Chondrocyte (in vitro differentiated cells): ENCODE data around the gene NCOA3. TPM values are rescaled to one million over a fixed set of nuclear protein-coding genes. Genes with fewer than 3 reads are reported as not detected.

Experiments
- DNase-seq: peaks from one replicate; pipeline ENCODE4 v3.0.0; 2021; ENCODE audit warnings: mixed read lengths, low spot score
- H3K27ac Mint-ChIP-seq: one replicate; pipeline ENCODE4 v1.8.0; 2021; ENCODE audit warnings: mild to moderate bottlenecking, moderate library complexity, mixed read lengths; ENCODE audit not compliant: unreplicated experiment
- H3K27me3 Mint-ChIP-seq: 2 replicates; pipeline ENCODE4 v1.8.0; 2021; ENCODE audit warnings: low read depth, mixed read lengths
- H3K36me3 Mint-ChIP-seq: 2 replicates; pipeline ENCODE4 v1.8.0; 2021; ENCODE audit warnings: low read depth, mixed read lengths
- H3K4me1 Mint-ChIP-seq: 2 replicates; pipeline ENCODE4 v1.8.0; 2021; ENCODE audit warnings: low read depth, mild to moderate bottlenecking, mixed read lengths
- H3K4me3 Mint-ChIP-seq: one replicate; pipeline ENCODE4 v1.8.0; 2021; ENCODE audit warnings: mild to moderate bottlenecking, moderate library complexity, mixed read lengths; ENCODE audit not compliant: unreplicated experiment
- H3K9me3 Mint-ChIP-seq: 2 replicates; pipeline ENCODE4 v1.8.0; 2021; ENCODE audit warnings: low read depth, mixed read lengths
- total RNA-seq: library from RNA; stranded (reverse); gene quantifications from 3 replicates; pipeline ENCODE4 v1.2.1, GENCODE V29; 2021
- TF ChIP-seq, protein P1 (sequence below): fragments of 200-600 bp; sonication (generic); IDR thresholded peaks from 2 replicates; pipeline ENCODE4 v1.5.0; 2021; ENCODE audit warnings: antibody characterized with exemption, mild to moderate bottlenecking, moderate library complexity

The NCOA3 gene
- total RNA-seq, 1 donor from 2014 or later = 45.2 TPM

- Mint-ChIP-seq H3K9me3 (no peaks in the 10 kb centered on the region), H3K27me3 (no peaks in the 10 kb centered on the region), H3K27ac (no peak overlapping the region), H3K4me3 (no peak overlapping the region), H3K36me3 (no peaks in the 10 kb centered on the region), H3K4me1 (peaks cover 32% of the 10 kb centered on the region)
- TF ChIP-seq, protein P1, sequence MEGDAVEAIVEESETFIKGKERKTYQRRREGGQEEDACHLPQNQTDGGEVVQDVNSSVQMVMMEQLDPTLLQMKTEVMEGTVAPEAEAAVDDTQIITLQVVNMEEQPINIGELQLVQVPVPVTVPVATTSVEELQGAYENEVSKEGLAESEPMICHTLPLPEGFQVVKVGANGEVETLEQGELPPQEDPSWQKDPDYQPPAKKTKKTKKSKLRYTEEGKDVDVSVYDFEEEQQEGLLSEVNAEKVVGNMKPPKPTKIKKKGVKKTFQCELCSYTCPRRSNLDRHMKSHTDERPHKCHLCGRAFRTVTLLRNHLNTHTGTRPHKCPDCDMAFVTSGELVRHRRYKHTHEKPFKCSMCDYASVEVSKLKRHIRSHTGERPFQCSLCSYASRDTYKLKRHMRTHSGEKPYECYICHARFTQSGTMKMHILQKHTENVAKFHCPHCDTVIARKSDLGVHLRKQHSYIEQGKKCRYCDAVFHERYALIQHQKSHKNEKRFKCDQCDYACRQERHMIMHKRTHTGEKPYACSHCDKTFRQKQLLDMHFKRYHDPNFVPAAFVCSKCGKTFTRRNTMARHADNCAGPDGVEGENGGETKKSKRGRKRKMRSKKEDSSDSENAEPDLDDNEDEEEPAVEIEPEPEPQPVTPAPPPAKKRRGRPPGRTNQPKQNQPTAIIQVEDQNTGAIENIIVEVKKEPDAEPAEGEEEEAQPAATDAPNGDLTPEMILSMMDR = no peak
- no peak for DNase-seq
These were observed 34.8 kb upstream of the NCOA3 start for GRCh38 chr20:47466704-47467459.

- H3K27ac Mint-ChIP-seq = no peak overlapping the region
These were observed 33.2 kb upstream of the NCOA3 start for GRCh38 chr20:47468290-47469050.

GRCh38 chr20:47475419-47476044, 26.2 kb upstream of the NCOA3 start:
- Mint-ChIP-seq H3K4me3 (no peak overlapping the region), H3K36me3 (no peaks in the 10 kb centered on the region), H3K27ac (no peak overlapping the region), H3K27me3 (no peaks in the 10 kb centered on the region), H3K9me3 (no peaks in the 10 kb centered on the region), H3K4me1 (no peaks in the 10 kb centered on the region)
- TF ChIP-seq, protein P1 = no peak
- no peak for DNase-seq

More at GRCh38 chr20:47468290-47469050, 33.2 kb upstream of the NCOA3 start:
- Mint-ChIP-seq H3K36me3 (no peaks in the 10 kb centered on the region), H3K4me1 (peaks cover 28% of the 10 kb centered on the region), H3K9me3 (no peaks in the 10 kb centered on the region), H3K27me3 (no peaks in the 10 kb centered on the region), H3K4me3 (no peak overlapping the region)
- TF ChIP-seq, protein P1 = no peak
- no peak for DNase-seq

GRCh38 chr20:47476452-47476851, 25.2 kb upstream of the NCOA3 start:
- H3K9me3 Mint-ChIP-seq = no peaks in the 10 kb centered on the region
- no peaks in the 10 kb centered on the region for H3K4me1 Mint-ChIP-seq
- no peak overlapping the region for H3K27ac Mint-ChIP-seq
- H3K27me3 Mint-ChIP-seq = no peaks in the 10 kb centered on the region
- TF ChIP-seq, protein P1 = no peak
- H3K36me3 Mint-ChIP-seq = no peaks in the 10 kb centered on the region
- no peak overlapping the region for H3K4me3 Mint-ChIP-seq
- DNase-seq = no peak

DNA sequence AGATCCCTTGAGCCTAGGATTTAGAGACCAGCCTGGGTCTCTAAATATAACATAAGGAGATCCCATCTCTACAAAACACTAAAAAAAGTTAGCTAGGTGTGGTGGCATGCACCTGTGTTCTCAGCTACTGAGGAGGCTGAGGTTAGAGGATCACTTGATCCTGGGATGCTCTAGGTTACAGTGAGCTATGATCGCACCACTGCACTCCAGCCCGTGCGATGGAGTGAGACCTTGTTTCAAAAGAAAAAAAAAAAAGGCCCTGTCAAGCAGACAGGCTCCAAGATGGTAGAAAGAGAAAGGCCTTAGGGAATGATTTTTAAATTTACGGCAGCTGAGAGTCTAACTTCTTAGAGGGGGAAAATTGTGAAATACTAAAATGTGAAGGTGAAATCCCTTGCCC, 22.6 kb upstream of the NCOA3 start:
- H3K4me3 Mint-ChIP-seq = no peak overlapping the region
- no peaks in the 10 kb centered on the region for H3K27me3 Mint-ChIP-seq
- no peak for DNase-seq
- H3K9me3 Mint-ChIP-seq = no peaks in the 10 kb centered on the region
- TF ChIP-seq, protein P1 = no peak
- H3K27ac Mint-ChIP-seq = no peak overlapping the region
- H3K36me3 Mint-ChIP-seq = no peaks in the 10 kb centered on the region
- H3K4me1 Mint-ChIP-seq = peaks cover under 1% of the 10 kb centered on the region
